Measurements from ENCODE around the gene NR5A2. TPM values are rescaled to one million over a fixed set of nuclear protein-coding genes. Genes with fewer than 3 reads are reported as not detected.

Gene NR5A2
- total and polyA plus RNA-seq, 7 donors = 0.49 to 13.8 (median 1.9) TPM

DNA sequence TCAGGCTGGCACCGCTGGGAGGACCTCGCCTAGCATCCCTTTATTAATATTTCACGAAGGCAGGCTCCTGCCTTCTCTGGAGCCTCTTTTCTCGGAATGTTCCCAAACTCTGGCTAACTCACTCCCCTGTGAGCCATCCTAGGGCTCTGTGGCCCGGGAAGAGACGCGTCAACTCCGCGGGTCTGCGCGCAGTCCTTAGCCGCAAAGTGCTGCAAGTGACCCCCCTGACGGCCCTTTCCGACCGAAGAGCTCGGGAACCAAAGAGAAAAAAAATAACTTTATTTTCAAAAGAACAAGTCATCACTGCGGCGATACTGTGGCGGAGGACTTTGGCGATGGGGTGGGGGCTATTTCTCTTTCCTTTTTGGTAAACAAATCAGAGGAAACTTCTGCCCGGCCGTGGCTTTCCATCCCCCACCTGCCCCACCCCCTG lies 14.6 kb downstream of the NR5A2 start:
- DNase-seq = no peak
- peaks cover 0 to 42% (median 39%) of the 10 kb centered on the region in 4 donors for H3K4me1 ChIP-seq
- 2 to 6% methylated on average over 22 of the region's 22 CpGs for WGBS, 2 donors

DNA sequence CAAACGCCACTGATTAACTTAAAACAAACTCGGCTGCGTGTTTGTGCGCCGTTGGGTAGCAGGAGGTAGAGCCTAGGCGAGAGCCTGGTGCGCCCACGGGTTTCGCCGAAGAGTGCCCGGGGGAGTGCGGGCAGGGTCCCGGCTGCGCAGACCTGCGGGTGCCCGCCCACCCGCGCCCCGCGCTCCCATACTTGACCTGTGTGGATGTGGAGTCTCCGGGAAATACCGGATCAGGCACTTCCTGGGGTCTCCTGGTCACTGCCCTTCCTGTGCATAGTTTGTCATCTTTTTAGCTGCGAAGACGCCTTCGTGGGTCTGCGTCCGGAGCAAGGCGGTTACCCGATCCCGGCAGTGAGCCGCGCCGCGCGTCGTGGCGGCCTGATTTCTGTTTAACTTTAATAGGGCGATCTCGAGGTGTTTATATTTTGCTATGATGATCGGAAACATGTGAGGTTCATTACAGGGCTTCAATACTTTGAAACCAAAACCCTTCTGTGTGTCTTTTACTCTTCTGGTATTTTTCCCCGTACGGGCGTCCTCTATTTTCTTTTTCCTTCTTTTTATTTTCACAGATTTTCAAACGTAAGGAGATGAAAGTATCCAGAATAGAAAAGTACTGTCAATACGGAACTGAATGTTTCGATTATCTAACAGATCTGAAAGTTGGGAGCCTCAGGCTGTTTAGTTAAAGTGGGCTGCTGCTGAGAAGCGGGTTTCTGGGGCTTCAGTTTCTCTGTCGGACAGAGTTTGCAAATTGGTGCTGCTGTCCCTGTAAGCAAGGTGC lies 15.2 kb downstream of the NR5A2 start:
- intact Hi-C loops (cut with DNase I) = no loop called here
- Histone ChIP-seq H3K9me3 (no peaks in the 10 kb centered on the region), H3K27ac (peak overlapping the region in 3 of 4 donors; percentile 19 to 35 (median 24)), H3K27me3 (peaks cover 53 to 100% (median 76%) of the 10 kb centered on the region in 3 donors), H3K36me3 (no peaks in the 10 kb centered on the region), H3K4me1 (peaks cover 0 to 42% (median 39%) of the 10 kb centered on the region in 4 donors), H3K4me3 (peak overlapping the region in 3 of 4 donors; percentile 8 to 30 (median 27))
- TF ChIP-seq, protein P1, sequence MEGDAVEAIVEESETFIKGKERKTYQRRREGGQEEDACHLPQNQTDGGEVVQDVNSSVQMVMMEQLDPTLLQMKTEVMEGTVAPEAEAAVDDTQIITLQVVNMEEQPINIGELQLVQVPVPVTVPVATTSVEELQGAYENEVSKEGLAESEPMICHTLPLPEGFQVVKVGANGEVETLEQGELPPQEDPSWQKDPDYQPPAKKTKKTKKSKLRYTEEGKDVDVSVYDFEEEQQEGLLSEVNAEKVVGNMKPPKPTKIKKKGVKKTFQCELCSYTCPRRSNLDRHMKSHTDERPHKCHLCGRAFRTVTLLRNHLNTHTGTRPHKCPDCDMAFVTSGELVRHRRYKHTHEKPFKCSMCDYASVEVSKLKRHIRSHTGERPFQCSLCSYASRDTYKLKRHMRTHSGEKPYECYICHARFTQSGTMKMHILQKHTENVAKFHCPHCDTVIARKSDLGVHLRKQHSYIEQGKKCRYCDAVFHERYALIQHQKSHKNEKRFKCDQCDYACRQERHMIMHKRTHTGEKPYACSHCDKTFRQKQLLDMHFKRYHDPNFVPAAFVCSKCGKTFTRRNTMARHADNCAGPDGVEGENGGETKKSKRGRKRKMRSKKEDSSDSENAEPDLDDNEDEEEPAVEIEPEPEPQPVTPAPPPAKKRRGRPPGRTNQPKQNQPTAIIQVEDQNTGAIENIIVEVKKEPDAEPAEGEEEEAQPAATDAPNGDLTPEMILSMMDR (IDR thresholded peaks at IDR 0.05) = no peak
- TF ChIP-seq POLR2AphosphoS5 (IDR thresholded peaks at IDR 0.05) (no peak), EP300 (IDR thresholded peaks at IDR 0.05) (no peak), POLR2A (IDR thresholded peaks at IDR 0.05) (no peak)
- 1 to 3% methylated on average over 48 of the region's 48 CpGs for WGBS, 2 donors
- DNase-seq = no peak

More for the DNA sequence above, 14.6 kb downstream of the NR5A2 start:
- no peaks in the 10 kb centered on the region for H3K36me3 ChIP-seq
- no peaks in the 10 kb centered on the region for H3K9me3 ChIP-seq
- H3K27me3 ChIP-seq = peaks cover 53 to 100% (median 82%) of the 10 kb centered on the region in 3 donors
- intact Hi-C loops (cut with DNase I) = no loop called here
- TF ChIP-seq, protein P1 (IDR thresholded peaks at IDR 0.05) = no peak
- no peak for TF ChIP-seq POLR2A (IDR thresholded peaks at IDR 0.05)
- peak overlapping the region in 3 of 4 donors; percentile 8 to 30 (median 27) for H3K4me3 ChIP-seq
- peak overlapping the region in 3 of 4 donors; percentile 11 to 35 (median 19) for H3K27ac ChIP-seq

DNA sequence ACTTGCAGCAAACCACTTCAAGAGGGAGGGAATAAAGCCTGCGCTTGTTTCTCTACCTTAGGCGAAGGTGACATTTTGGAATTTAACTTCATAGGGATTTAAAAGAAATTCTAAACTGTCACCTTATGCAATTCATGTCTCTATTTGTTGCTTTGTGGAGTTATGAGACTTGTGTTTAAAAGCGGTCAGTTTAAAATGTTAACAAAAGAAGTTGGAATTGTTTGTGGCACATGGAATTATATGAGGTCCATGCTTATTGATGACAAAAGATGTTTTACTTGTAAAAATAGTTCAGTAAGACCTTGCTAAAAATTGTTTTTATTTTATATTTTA lies 15.8 kb downstream of the NR5A2 start:
- intact Hi-C loops (cut with DNase I) = no loop called here
- no peaks in the 10 kb centered on the region for H3K36me3 ChIP-seq
- peak overlapping the region in 2 of 4 donors; percentile 27 to 30 for H3K4me3 ChIP-seq
- H3K27ac ChIP-seq = peak overlapping the region in 2 of 4 donors; percentile 24 to 35
- WGBS, 2 donors = 6 to 19% methylated on average over 3 of the region's 3 CpGs
- no peak for TF ChIP-seq POLR2A (IDR thresholded peaks at IDR 0.05)
- peaks cover 0 to 42% (median 39%) of the 10 kb centered on the region in 4 donors for H3K4me1 ChIP-seq
- H3K27me3 ChIP-seq = peaks cover 51 to 99% (median 71%) of the 10 kb centered on the region in 3 donors
- no peaks in the 10 kb centered on the region for H3K9me3 ChIP-seq
- no peak for DNase-seq

DNA sequence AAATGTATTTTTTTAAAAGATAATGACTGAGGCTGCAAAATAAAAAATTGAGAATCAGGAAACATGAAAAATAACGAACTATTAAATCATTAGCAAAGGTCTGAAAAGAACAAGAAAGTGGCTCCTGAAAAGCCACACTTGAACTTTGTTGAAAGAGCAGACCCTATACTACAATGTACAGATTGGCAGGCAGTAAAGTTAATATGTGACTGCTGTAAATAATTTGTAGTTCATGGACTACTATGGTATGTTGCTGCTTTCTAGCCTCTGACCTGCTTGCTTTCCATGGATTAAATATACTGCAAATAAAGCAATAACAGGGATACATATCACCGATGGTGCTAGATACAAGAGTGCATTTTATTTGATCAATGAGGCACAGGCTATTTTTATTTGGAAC lies 18.6 kb downstream of the NR5A2 start:
- intact Hi-C loops (cut with DNase I) = no loop called here
- no peak for DNase-seq
- Histone ChIP-seq H3K36me3 (no peaks in the 10 kb centered on the region), H3K27me3 (peaks cover 28 to 71% (median 43%) of the 10 kb centered on the region in 3 donors), H3K4me1 (peaks cover 0 to 16% (median 15%) of the 10 kb centered on the region in 4 donors), H3K9me3 (no peaks in the 10 kb centered on the region), H3K4me3 (no peak overlapping the region), H3K27ac (no peak overlapping the region)
- 18 to 69% methylated on average over 2 of the region's 2 CpGs for WGBS, 2 donors
- TF ChIP-seq POLR2AphosphoS5 (IDR thresholded peaks at IDR 0.05) (no peak), EP300 (IDR thresholded peaks at IDR 0.05) (no peak), POLR2A (IDR thresholded peaks at IDR 0.05) (no peak)
- TF ChIP-seq, protein P1 (IDR thresholded peaks at IDR 0.05) = no peak

DNA sequence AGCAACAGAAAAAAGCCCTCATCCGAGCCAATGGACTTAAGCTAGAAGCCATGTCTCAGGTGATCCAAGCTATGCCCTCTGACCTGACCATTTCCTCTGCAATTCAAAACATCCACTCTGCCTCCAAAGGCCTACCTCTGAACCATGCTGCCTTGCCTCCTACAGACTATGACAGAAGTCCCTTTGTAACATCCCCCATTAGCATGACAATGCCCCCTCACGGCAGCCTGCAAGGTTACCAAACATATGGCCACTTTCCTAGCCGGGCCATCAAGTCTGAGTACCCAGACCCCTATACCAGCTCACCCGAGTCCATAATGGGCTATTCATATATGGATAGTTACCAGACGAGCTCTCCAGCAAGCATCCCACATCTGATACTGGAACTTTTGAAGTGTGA lies 20.7 kb downstream of the NR5A2 start:
- TF ChIP-seq POLR2AphosphoS5 (IDR thresholded peaks at IDR 0.05) (no peak), EP300 (IDR thresholded peaks at IDR 0.05) (no peak), POLR2A (IDR thresholded peaks at IDR 0.05) (no peak)
- TF ChIP-seq, protein P1 (IDR thresholded peaks at IDR 0.05) = no peak
- WGBS, 2 donors = 84 to 88% methylated on average over 5 of the region's 5 CpGs
- Histone ChIP-seq H3K4me1 (peaks cover 0 to under 1% (median under 1%) of the 10 kb centered on the region in 4 donors), H3K27me3 (peaks cover 9 to 49% (median 22%) of the 10 kb centered on the region in 3 donors), H3K27ac (no peak overlapping the region), H3K4me3 (no peak overlapping the region), H3K36me3 (no peaks in the 10 kb centered on the region), H3K9me3 (no peaks in the 10 kb centered on the region)
- DNase-seq = no peak
- intact Hi-C loops (cut with DNase I) = no loop called here
